ENCODE measurements around the gene MDN1. TPM values are rescaled to one million over a fixed set of nuclear protein-coding genes. Genes with fewer than 3 reads are reported as not detected.

MDN1 gene
- total and polyA plus RNA-seq, 5 experiments from 2014 or later = 3.4 to 62.5 (median 10.2) TPM

- Mint-ChIP-seq H3K4me3 (no peak overlapping the region), H3K27ac (peak overlapping the region in 1 of 10 donors; percentile 40), H3K36me3 (peaks cover 12 to 94% (median 21%) of the 10 kb centered on the region in 3 donors), H3K9me3 (no peaks in the 10 kb centered on the region), H3K4me1 (no peaks in the 10 kb centered on the region), H3K27me3 (no peaks in the 10 kb centered on the region)
- DNase-seq (no peak), ATAC-seq (no peak)
- POLR2A ChIA-PET = no interaction called here
Measured at GRCh38 chr6:89680150-89680549, 139.4 kb downstream of the MDN1 start.

- Mint-ChIP-seq H3K27me3 (no peaks in the 10 kb centered on the region), H3K9me3 (no peaks in the 10 kb centered on the region), H3K27ac (peak overlapping the region in 1 of 10 donors; percentile 39), H3K4me3 (no peak overlapping the region), H3K4me1 (no peaks in the 10 kb centered on the region), H3K36me3 (peaks cover 12 to 94% (median 21%) of the 10 kb centered on the region in 3 donors)
- POLR2A ChIA-PET = interaction anchor here (0.6 kb wide), 1 partner anchor 703 kb away, joined by 3 read pairs; no protein-coding TSS in a partner anchor
- no peak for DNase-seq
- ATAC-seq = no peak
Measured at GRCh38 chr6:89679215-89680120, 140.1 kb downstream of the MDN1 start.

- Mint-ChIP-seq H3K27me3 (no peaks in the 10 kb centered on the region), H3K27ac (no peak overlapping the region), H3K36me3 (peaks cover 12 to 93% (median 22%) of the 10 kb centered on the region in 3 donors), H3K9me3 (no peaks in the 10 kb centered on the region), H3K4me1 (no peaks in the 10 kb centered on the region), H3K4me3 (no peak overlapping the region)
- POLR2A ChIA-PET = interaction anchor here (0.6 kb wide), 1 partner anchor 704 kb away, joined by 3 read pairs; no protein-coding TSS in a partner anchor
- ATAC-seq = no peak
- DNase-seq = no peak
Measured at GRCh38 chr6:89678531-89678930, 141.1 kb downstream of the MDN1 start.

GRCh38 chr6:89675949-89676748, 143.4 kb downstream of the MDN1 start:
- H3K27ac Mint-ChIP-seq = peak overlapping the region in 1 of 10 donors; percentile 63
- H3K36me3 Mint-ChIP-seq = peaks cover 12 to 92% (median 22%) of the 10 kb centered on the region in 3 donors
- no peaks in the 10 kb centered on the region for H3K27me3 Mint-ChIP-seq
- ATAC-seq = no peak
- no peak overlapping the region for H3K4me3 Mint-ChIP-seq
- no peaks in the 10 kb centered on the region for H3K4me1 Mint-ChIP-seq
- no peak for DNase-seq
- H3K9me3 Mint-ChIP-seq = no peaks in the 10 kb centered on the region
- POLR2A ChIA-PET = no interaction called here

- POLR2A ChIA-PET = no interaction called here
- no peaks in the 10 kb centered on the region for H3K4me1 Mint-ChIP-seq
- no peaks in the 10 kb centered on the region for H3K9me3 Mint-ChIP-seq
- H3K4me3 Mint-ChIP-seq = no peak overlapping the region
- no peaks in the 10 kb centered on the region for H3K27me3 Mint-ChIP-seq
- ATAC-seq (no peak), DNase-seq (no peak)
- peaks cover 8 to 92% (median 29%) of the 10 kb centered on the region in 3 donors for H3K36me3 Mint-ChIP-seq
- no peak overlapping the region for H3K27ac Mint-ChIP-seq
Measured at GRCh38 chr6:89670935-89671565, 148.5 kb downstream of the MDN1 start.

GRCh38 chr6:89669002-89669401, 150.6 kb downstream of the MDN1 start:
- H3K36me3 Mint-ChIP-seq = peaks cover 5 to 91% (median 29%) of the 10 kb centered on the region in 3 donors
- no peak overlapping the region for H3K4me3 Mint-ChIP-seq
- H3K27ac Mint-ChIP-seq = peak overlapping the region in 1 of 10 donors; percentile 8
- no peaks in the 10 kb centered on the region for H3K4me1 Mint-ChIP-seq
- no peaks in the 10 kb centered on the region for H3K27me3 Mint-ChIP-seq
- DNase-seq (no peak), ATAC-seq (no peak)
- POLR2A ChIA-PET = no interaction called here
- no peaks in the 10 kb centered on the region for H3K9me3 Mint-ChIP-seq

- POLR2A ChIA-PET = interaction anchor here (0.6 kb wide), 1 partner anchor 63 kb away, joined by 5 read pairs; no protein-coding TSS in a partner anchor
- ATAC-seq (no peak), DNase-seq (no peak)
- Mint-ChIP-seq H3K27me3 (no peaks in the 10 kb centered on the region), H3K4me1 (no peaks in the 10 kb centered on the region), H3K4me3 (no peak overlapping the region), H3K9me3 (no peaks in the 10 kb centered on the region), H3K36me3 (peaks cover 5 to 92% (median 25%) of the 10 kb centered on the region in 3 donors), H3K27ac (peak overlapping the region in 4 of 10 donors; percentile 36 to 85 (median 46))
Measured at GRCh38 chr6:89667872-89668556, 151.6 kb downstream of the MDN1 start.

- no peak overlapping the region for H3K4me3 Mint-ChIP-seq
- peaks cover 0 to 2% (median 0%) of the 10 kb centered on the region in 4 donors for H3K4me1 Mint-ChIP-seq
- H3K27ac Mint-ChIP-seq = peak overlapping the region in 4 of 10 donors; percentile 6 to 63 (median 14)
- no peak for ATAC-seq
- H3K27me3 Mint-ChIP-seq = no peaks in the 10 kb centered on the region
- no peak for DNase-seq
- H3K9me3 Mint-ChIP-seq = no peaks in the 10 kb centered on the region
- POLR2A ChIA-PET = no interaction called here
- peaks cover 11 to 89% (median 27%) of the 10 kb centered on the region in 3 donors for H3K36me3 Mint-ChIP-seq
Measured at GRCh38 chr6:89662659-89663223, 156.9 kb downstream of the MDN1 start.

- no peak for ATAC-seq
- peaks cover 0 to 2% (median 0%) of the 10 kb centered on the region in 4 donors for H3K4me1 Mint-ChIP-seq
- no peak overlapping the region for H3K4me3 Mint-ChIP-seq
- H3K27me3 Mint-ChIP-seq = no peaks in the 10 kb centered on the region
- DNase-seq = no peak
- H3K27ac Mint-ChIP-seq = no peak overlapping the region
- peaks cover 10 to 90% (median 27%) of the 10 kb centered on the region in 3 donors for H3K36me3 Mint-ChIP-seq
- H3K9me3 Mint-ChIP-seq = no peaks in the 10 kb centered on the region
- POLR2A ChIA-PET = no interaction called here
Measured at GRCh38 chr6:89661559-89661958, 158.0 kb downstream of the MDN1 start.

GRCh38 chr6:89660981-89661380, 158.6 kb downstream of the MDN1 start:
- POLR2A ChIA-PET = no interaction called here
- Mint-ChIP-seq H3K4me3 (no peak overlapping the region), H3K9me3 (no peaks in the 10 kb centered on the region), H3K36me3 (peaks cover 10 to 88% (median 22%) of the 10 kb centered on the region in 3 donors), H3K27ac (peak overlapping the region in 1 of 10 donors; percentile 65), H3K4me1 (peaks cover 0 to 2% (median 0%) of the 10 kb centered on the region in 4 donors), H3K27me3 (no peaks in the 10 kb centered on the region)
- ATAC-seq (no peak), DNase-seq (no peak)

- H3K27ac Mint-ChIP-seq = peak overlapping the region in 1 of 10 donors; percentile 35
- no peak overlapping the region for H3K4me3 Mint-ChIP-seq
- no peaks in the 10 kb centered on the region for H3K9me3 Mint-ChIP-seq
- POLR2A ChIA-PET = no interaction called here
- H3K36me3 Mint-ChIP-seq = peaks cover 15 to 84% (median 16%) of the 10 kb centered on the region in 3 donors
- peaks cover 0 to 2% (median 0%) of the 10 kb centered on the region in 4 donors for H3K4me1 Mint-ChIP-seq
- H3K27me3 Mint-ChIP-seq = no peaks in the 10 kb centered on the region
- no peak for ATAC-seq
- no peak for DNase-seq
Measured at GRCh38 chr6:89657445-89658158, 162.0 kb downstream of the MDN1 start.
